ENCODE data around the gene PDIA5.

Gene PDIA5

GRCh38 chr3:123078101-123078500, 11.3 kb downstream of the PDIA5 start:
- Histone ChIP-seq H3K27me3 (replicated peaks; ENCODE audit: control insufficient read depth, insufficient read depth, low read length) (no peaks in the 10 kb centered on the region), H3K36me3 (ENCODE audit: control insufficient read depth, insufficient read depth, low read length) (no peaks in the 10 kb centered on the region), H3K4me3 (replicated peaks; ENCODE audit: low read depth, low read length) (no peak overlapping the region)
- DNase-seq (ENCODE audit: extremely low read depth, insufficient read length) = no peak
- TF ChIP-seq CTCF (IDR thresholded peaks at IDR 0.05; ENCODE audit: insufficient read depth, low read length, poor library complexity, severe bottlenecking) = no peak

GRCh38 chr3:123080864-123081562, 14.2 kb downstream of the PDIA5 start:
- no peaks in the 10 kb centered on the region for H3K36me3 ChIP-seq (ENCODE audit: control insufficient read depth, insufficient read depth, low read length)
- H3K4me3 ChIP-seq (replicated peaks; ENCODE audit: low read depth, low read length) = no peak overlapping the region
- H3K27me3 ChIP-seq (replicated peaks; ENCODE audit: control insufficient read depth, insufficient read depth, low read length) = no peaks in the 10 kb centered on the region
- no peak for TF ChIP-seq CTCF (IDR thresholded peaks at IDR 0.05; ENCODE audit: insufficient read depth, low read length, poor library complexity, severe bottlenecking)
- DNase-seq (ENCODE audit: extremely low read depth, insufficient read length) = no peak

GRCh38 chr3:123081718-123082369, 15.0 kb downstream of the PDIA5 start:
- no peak for DNase-seq (ENCODE audit: extremely low read depth, insufficient read length)
- Histone ChIP-seq H3K27me3 (replicated peaks; ENCODE audit: control insufficient read depth, insufficient read depth, low read length) (no peaks in the 10 kb centered on the region), H3K36me3 (ENCODE audit: control insufficient read depth, insufficient read depth, low read length) (no peaks in the 10 kb centered on the region), H3K4me3 (replicated peaks; ENCODE audit: low read depth, low read length) (no peak overlapping the region)
- no peak for TF ChIP-seq CTCF (IDR thresholded peaks at IDR 0.05; ENCODE audit: insufficient read depth, low read length, poor library complexity, severe bottlenecking)

- Histone ChIP-seq H3K36me3 (ENCODE audit: control insufficient read depth, insufficient read depth, low read length) (no peaks in the 10 kb centered on the region), H3K27me3 (replicated peaks; ENCODE audit: control insufficient read depth, insufficient read depth, low read length) (no peaks in the 10 kb centered on the region), H3K4me3 (replicated peaks; ENCODE audit: low read depth, low read length) (no peak overlapping the region)
- no peak for TF ChIP-seq CTCF (IDR thresholded peaks at IDR 0.05; ENCODE audit: insufficient read depth, low read length, poor library complexity, severe bottlenecking)
- DNase-seq (ENCODE audit: extremely low read depth, insufficient read length) = no peak
Measured at GRCh38 chr3:123082370-123083065, 15.7 kb downstream of the PDIA5 start.

GRCh38 chr3:123083383-123084124, 16.7 kb downstream of the PDIA5 start:
- Histone ChIP-seq H3K27me3 (replicated peaks; ENCODE audit: control insufficient read depth, insufficient read depth, low read length) (no peaks in the 10 kb centered on the region), H3K36me3 (ENCODE audit: control insufficient read depth, insufficient read depth, low read length) (no peaks in the 10 kb centered on the region), H3K4me3 (replicated peaks; ENCODE audit: low read depth, low read length) (no peak overlapping the region)
- TF ChIP-seq CTCF (IDR thresholded peaks at IDR 0.05; ENCODE audit: insufficient read depth, low read length, poor library complexity, severe bottlenecking) = no peak
- no peak for DNase-seq (ENCODE audit: extremely low read depth, insufficient read length)

All from GM06990 (cell line).